B cell (primary cell): ENCODE results near the gene DDR2. TPM values are rescaled to one million over a fixed set of nuclear protein-coding genes. Genes with fewer than 3 reads are reported as not detected.

Experiments
- ATAC-seq: fragments of 200-7000 bp; cut with Tn5 transposase; one replicate; pipeline ENCODE4 v1.10.0; 2021; ENCODE audit warnings: low read depth, mild to moderate bottlenecking, moderate number of reproducible peaks, moderate library complexity
- CTCF ChIA-PET: fragments of 350-600 bp; sonication (Branson Sonifier 250); formaldehyde crosslinking; loops from one replicate; lab custom pipeline; 2021; ENCODE audit warnings: antibody characterized with exemption, inconsistent platforms; lab: Charles Lee
- POLR2A ChIA-PET: fragments of 350-600 bp; sonication (Branson Sonifier 250); formaldehyde crosslinking; loops from one replicate; lab custom pipeline; 2021; ENCODE audit warnings: antibody characterized with exemption; lab: Charles Lee
- DNase-seq: peaks from one replicate; pipeline ENCODE4 v3.0.0; 2013
- H2AFZ ChIP-seq: 2 replicates; pipeline ENCODE4 v1.6.1; 2012; ENCODE audit warnings: mild to moderate bottlenecking, low read depth, low read length; ENCODE audit not compliant: insufficient read depth, poor library complexity, severe bottlenecking
- H3K27ac ChIP-seq, 2 donors: 1 replicate in 1 of 2; 2 replicates in 1 of 2; pipeline ENCODE4 v1.5.1; 2012 to 2013; ENCODE audit warnings: low read length in 2 of 2, mild to moderate bottlenecking in 2 of 2, moderate library complexity in 1 of 2
- H3K27me3 ChIP-seq, 4 experiments: fragments of 200-600 bp in 1 of 4; sonication (generic) in 1 of 4; replicated peaks in 1 of 4; 1 replicate in 2 of 4; 2 replicates in 2 of 4; pipeline versions ENCODE4 v1.6.1 to v1.7.0; 2013 to 2016; ENCODE audit warnings: low read length in 3 of 4, mild to moderate bottlenecking in 2 of 4, mixed read lengths in 1 of 4, moderate library complexity in 1 of 4; ENCODE audit not compliant: insufficient read depth in 4 of 4, control insufficient read depth in 3 of 4; ENCODE audit errors: control extremely low read depth in 1 of 4
- H3K36me3 ChIP-seq, 2 experiments: replicated peaks in 1 of 2; 1 replicate in 1 of 2; 2 replicates in 1 of 2; pipeline versions ENCODE4 v1.6.1 to v1.7.1; 2013; ENCODE audit warnings: low read length in 1 of 2; ENCODE audit not compliant: insufficient read depth in 2 of 2, control insufficient read depth in 1 of 2; ENCODE audit errors: control extremely low read depth in 1 of 2, extremely low read depth in 1 of 2
- H3K4me1 ChIP-seq, 2 donors: fragments of 200-600 bp in 1 of 2; sonication (generic) in 1 of 2; 1 replicate in 1 of 2; 2 replicates in 1 of 2; pipeline versions ENCODE4 v1.5.1 to v1.6.1; 2013 to 2017; ENCODE audit warnings: low read length in 2 of 2; ENCODE audit not compliant: control insufficient read depth in 2 of 2, insufficient read depth in 2 of 2
- H3K4me2 ChIP-seq: replicated peaks from 2 replicates; pipeline ENCODE3; 2012; ENCODE audit warnings: mild to moderate bottlenecking, low read depth, low read length; ENCODE audit not compliant: poor library complexity, severe bottlenecking
- H3K4me3 ChIP-seq, 5 experiments: fragments of 200-600 bp in 1 of 5; sonication (generic) in 1 of 5; 1 replicate in 3 of 5; 2 replicates in 2 of 5; pipeline versions ENCODE4 v1.5.1 to v1.7.0; 2011 to 2016; ENCODE audit warnings: low read length in 4 of 5, mild to moderate bottlenecking in 4 of 5, low read depth in 2 of 5, control low read depth in 1 of 5, moderate library complexity in 1 of 5; ENCODE audit not compliant: insufficient read depth in 1 of 5; ENCODE audit errors: control extremely low read depth in 1 of 5, extremely low read depth in 1 of 5
- H3K79me2 ChIP-seq: fragments of 200-600 bp; sonication (generic); one replicate; pipeline ENCODE4 v1.6.0; 2016; ENCODE audit warnings: low read length; ENCODE audit not compliant: control insufficient read depth, insufficient read depth
- H3K9ac ChIP-seq: fragments of 200-600 bp; sonication (generic); 2 replicates; pipeline ENCODE4 v1.6.1; 2017; ENCODE audit warnings: mild to moderate bottlenecking, low read length, moderate library complexity
- H3K9me3 ChIP-seq, 3 donors: one replicate each; pipeline versions ENCODE4 v1.6.1 to v1.7.1; 2013; ENCODE audit warnings: low read length in 2 of 3; ENCODE audit not compliant: control insufficient read depth in 2 of 3, insufficient read depth in 1 of 3; ENCODE audit errors: control extremely low read depth in 1 of 3
- H4K20me1 ChIP-seq: 2 replicates; pipeline ENCODE4 v1.6.0; 2012; ENCODE audit warnings: mild to moderate bottlenecking, low read length; ENCODE audit not compliant: insufficient read depth, control insufficient read depth, poor library complexity, severe bottlenecking
- H3K27ac Mint-ChIP-seq: one replicate; pipeline ENCODE4 v1.8.0; 2021; ENCODE audit warnings: mixed read lengths
- H3K27me3 Mint-ChIP-seq: one replicate; pipeline ENCODE4 v1.8.0; 2021; ENCODE audit warnings: mixed read lengths
- H3K4me1 Mint-ChIP-seq: one replicate; pipeline ENCODE4 v1.8.0; 2021; ENCODE audit warnings: mixed read lengths
- H3K4me3 Mint-ChIP-seq: one replicate; pipeline ENCODE4 v1.8.0; 2021; ENCODE audit warnings: mixed read lengths
- H3K9me3 Mint-ChIP-seq: one replicate; pipeline ENCODE4 v1.8.0; 2022; ENCODE audit warnings: mixed read lengths; ENCODE audit not compliant: insufficient read depth
- EZH2 ChIP-seq: IDR thresholded peaks from 2 replicates; pipeline ENCODE4 v1.6.1; 2012; ENCODE audit warnings: borderline replicate concordance, low read depth, mild to moderate bottlenecking, moderate library complexity, low read length; ENCODE audit not compliant: insufficient read depth, poor library complexity, severe bottlenecking
- WGBS: methylation state at CpG from one replicate; pipeline ENCODE4 v1.1.5; 2013; ENCODE audit warnings: missing lambda C conversion rate; ENCODE audit not compliant: insufficient coverage; 5-methylcytosine and 5-hydroxymethylcytosine counted together
- intact Hi-C: fragments of 100-400 bp; cut with micrococcal nuclease; formaldehyde crosslinking; loops from one replicate; pipeline ENCODE4 v1.10.0; 2022
- polyA plus RNA-seq: library from polyadenylated mRNA; depleted of rRNA; stranded (reverse); fragments of >200 nt; gene quantifications from 2 replicates; pipeline ENCODE4 v1.2.3, GENCODE V29; 2012
- total RNA-seq, 2 donors: library from RNA; stranded (reverse); fragments of 120-200 nt in 1 of 2; gene quantifications; 1 replicate in 1 of 2; 2 replicates in 1 of 2; pipeline versions ENCODE4 v1.2.3 to v1.2.4, GENCODE V29; 2013 to 2022
- TF ChIP-seq, protein P1 (sequence below): fragments of 200-600 bp; IDR thresholded peaks from one replicate; pipeline ENCODE4 v1.8.0; 2022; ENCODE audit warnings: antibody characterized with exemption, mild to moderate bottlenecking

The DDR2 gene
- total and polyA plus RNA-seq, 2 donors (not counting 1 experiment from before 2014, with no cell fraction given): 0.12 to 0.24 TPM

DNA sequence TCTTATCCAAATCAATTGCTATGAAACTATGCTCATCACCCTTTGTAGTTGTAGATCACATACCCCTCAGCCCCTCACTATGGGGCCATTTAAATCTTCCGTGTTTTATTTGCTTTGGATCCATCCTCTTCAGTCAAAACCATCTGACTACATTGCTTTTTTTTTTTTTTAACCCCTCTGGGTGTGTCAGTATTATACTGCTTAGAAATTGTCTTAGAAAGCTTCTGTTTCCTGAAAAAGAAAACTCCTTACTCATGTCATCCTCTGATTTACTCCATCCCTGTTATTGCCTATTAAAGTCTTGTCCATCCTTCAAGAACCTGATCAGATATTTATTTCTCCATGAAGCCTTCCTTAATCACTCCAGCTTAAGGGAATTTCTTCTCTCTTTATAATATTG, 84.3 kb downstream of the DDR2 start:
- no CpG with 5 or more reads among the region's 1 CpG for WGBS
- DNase-seq (no peak), ATAC-seq (no peak)
- Mint-ChIP-seq H3K9me3 (no peaks in the 10 kb centered on the region), H3K27me3 (peaks cover 16% of the 10 kb centered on the region), H3K4me1 (no peaks in the 10 kb centered on the region), H3K27ac (no peak overlapping the region), H3K4me3 (no peak overlapping the region)
- intact Hi-C loops: no loop called here
- TF ChIP-seq, protein P1, sequence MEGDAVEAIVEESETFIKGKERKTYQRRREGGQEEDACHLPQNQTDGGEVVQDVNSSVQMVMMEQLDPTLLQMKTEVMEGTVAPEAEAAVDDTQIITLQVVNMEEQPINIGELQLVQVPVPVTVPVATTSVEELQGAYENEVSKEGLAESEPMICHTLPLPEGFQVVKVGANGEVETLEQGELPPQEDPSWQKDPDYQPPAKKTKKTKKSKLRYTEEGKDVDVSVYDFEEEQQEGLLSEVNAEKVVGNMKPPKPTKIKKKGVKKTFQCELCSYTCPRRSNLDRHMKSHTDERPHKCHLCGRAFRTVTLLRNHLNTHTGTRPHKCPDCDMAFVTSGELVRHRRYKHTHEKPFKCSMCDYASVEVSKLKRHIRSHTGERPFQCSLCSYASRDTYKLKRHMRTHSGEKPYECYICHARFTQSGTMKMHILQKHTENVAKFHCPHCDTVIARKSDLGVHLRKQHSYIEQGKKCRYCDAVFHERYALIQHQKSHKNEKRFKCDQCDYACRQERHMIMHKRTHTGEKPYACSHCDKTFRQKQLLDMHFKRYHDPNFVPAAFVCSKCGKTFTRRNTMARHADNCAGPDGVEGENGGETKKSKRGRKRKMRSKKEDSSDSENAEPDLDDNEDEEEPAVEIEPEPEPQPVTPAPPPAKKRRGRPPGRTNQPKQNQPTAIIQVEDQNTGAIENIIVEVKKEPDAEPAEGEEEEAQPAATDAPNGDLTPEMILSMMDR: no peak
- TF ChIP-seq EZH2: no peak
- Histone ChIP-seq H3K9ac (no peak overlapping the region), H3K4me3 (no peak overlapping the region), H2AFZ (no peak overlapping the region), H3K79me2 (no peaks in the 10 kb centered on the region), H4K20me1 (no peaks in the 10 kb centered on the region), H3K27me3 (no peaks in the 10 kb centered on the region), H3K36me3 (no peaks in the 10 kb centered on the region), H3K4me2 (no peak overlapping the region), H3K27ac (no peak overlapping the region), H3K4me1 (no peaks in the 10 kb centered on the region), H3K9me3 (no peaks in the 10 kb centered on the region)
- CTCF ChIA-PET: no interaction called here
- POLR2A ChIA-PET: no interaction called here

DNA sequence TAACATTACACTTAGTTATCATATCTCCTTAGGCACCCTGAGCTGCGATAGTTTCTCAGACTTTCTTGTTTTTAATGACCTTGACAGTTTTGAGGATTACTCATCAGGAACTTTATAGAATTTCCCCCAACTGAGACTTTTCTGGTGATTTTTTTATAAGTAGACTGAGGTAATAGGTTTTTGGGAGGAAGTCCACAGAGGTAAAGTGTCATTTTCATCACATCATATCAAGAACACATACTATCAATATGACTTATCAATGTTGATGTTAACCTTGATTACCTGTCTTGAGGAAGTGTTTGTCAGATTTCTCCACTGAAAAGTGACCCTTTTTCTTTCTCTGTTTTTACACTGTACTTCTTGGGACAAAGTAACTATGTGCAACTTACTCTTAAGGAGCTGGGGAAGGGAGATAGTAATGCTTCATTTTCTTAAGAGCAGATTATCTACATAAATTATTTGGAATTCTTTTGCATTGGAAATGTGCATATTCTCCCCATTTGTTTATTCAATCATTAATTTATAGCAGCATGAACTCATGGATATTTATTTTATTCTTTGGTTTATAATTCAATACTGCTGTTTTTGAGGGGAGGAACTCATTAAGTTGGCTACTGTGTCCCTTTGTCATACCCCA, 85.4 kb downstream of the DDR2 start:
- CTCF ChIA-PET: interaction anchor here (0.5 kb wide), 1 partner anchor 85 kb away, joined by 3 read pairs; no protein-coding TSS in a partner anchor
- Mint-ChIP-seq H3K27ac (no peak overlapping the region), H3K4me1 (no peaks in the 10 kb centered on the region)

More for the DNA sequence above, 85.4 kb downstream of the DDR2 start:
- H3K36me3 ChIP-seq: no peaks in the 10 kb centered on the region
- TF ChIP-seq, protein P1: no peak
- TF ChIP-seq EZH2: no peak
- no peaks in the 10 kb centered on the region for H3K27me3 ChIP-seq
- intact Hi-C loops: no loop called here
- DNase-seq (no peak), ATAC-seq (no peak)
- H3K4me3 Mint-ChIP-seq: no peak overlapping the region
- H3K79me2 ChIP-seq: no peaks in the 10 kb centered on the region
- H3K9me3 Mint-ChIP-seq: no peaks in the 10 kb centered on the region
- POLR2A ChIA-PET: no interaction called here
- WGBS: no CpG with 5 or more reads among the region's 1 CpG
- H3K9ac ChIP-seq: no peak overlapping the region
- no peaks in the 10 kb centered on the region for H4K20me1 ChIP-seq
- H3K4me3 ChIP-seq: no peak overlapping the region
- H3K4me1 ChIP-seq: no peaks in the 10 kb centered on the region
- H3K27ac ChIP-seq: no peak overlapping the region
- H2AFZ ChIP-seq: no peak overlapping the region
- no peak overlapping the region for H3K4me2 ChIP-seq
- no peaks in the 10 kb centered on the region for H3K9me3 ChIP-seq
- H3K27me3 Mint-ChIP-seq: peaks cover 21% of the 10 kb centered on the region
